Skin epidermis (tissue), 12 donors: ENCODE data around the gene PTPN6.
A peak's percentile ranks its signal among the peaks of the same experiment; 100 is the strongest.

Experiments used
- H3K27ac ChIP-seq, 21 experiments: fragments of 200-600 bp; sonication (generic) in 11 of 21; one replicate each; pipeline ENCODE4 v1.5.0; 2020; ENCODE audit warnings: mild to moderate bottlenecking in 3 of 21, inconsistent platforms in 2 of 21, moderate library complexity in 2 of 21
- H3K4me3 ChIP-seq, 7 experiments: fragments of 200-600 bp; sonication (generic) in 2 of 7; one replicate each; pipeline ENCODE4 v1.5.0; 2020; ENCODE audit warnings: inconsistent platforms in 2 of 7, mild to moderate bottlenecking in 2 of 7, moderate library complexity in 1 of 7

The PTPN6 gene

DNA sequence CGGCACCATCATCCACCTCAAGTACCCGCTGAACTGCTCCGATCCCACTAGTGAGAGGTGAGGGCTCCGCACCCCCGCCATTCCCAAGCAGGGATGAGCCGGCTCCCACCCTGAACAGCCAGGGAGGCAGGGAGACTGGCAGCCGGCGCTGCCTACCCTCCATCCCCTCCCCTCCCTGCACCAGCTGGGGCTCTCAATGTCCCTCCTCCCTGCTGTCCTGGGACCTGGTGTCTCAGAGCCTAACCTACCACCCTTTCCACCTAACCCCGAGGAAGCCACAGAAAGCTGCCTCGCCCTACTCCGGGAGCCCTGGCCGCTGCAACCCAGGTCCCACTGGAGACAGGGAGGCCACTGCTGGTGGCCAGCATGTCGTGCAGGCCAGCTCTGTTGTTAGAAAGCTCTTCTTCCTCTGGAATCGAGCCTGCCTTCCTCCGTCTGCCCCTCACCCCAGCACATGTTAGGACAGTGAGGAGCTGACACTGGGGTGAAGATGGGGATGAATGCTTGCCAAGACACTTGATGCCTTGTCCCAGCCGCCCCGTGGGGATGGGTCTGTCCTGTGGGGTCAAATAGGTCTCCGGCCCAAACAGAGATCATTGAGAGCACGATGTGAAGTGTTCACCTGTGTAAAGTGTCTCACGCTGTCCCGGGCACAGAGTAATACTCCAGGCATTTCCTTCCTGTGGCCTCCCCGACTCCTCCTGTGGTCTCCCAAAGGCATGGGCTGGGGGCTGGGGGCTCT lies 1.1 kb downstream of the PTPN6 start:
- peak overlapping the region; percentile 30 to 50 (median 45) for H3K4me3 ChIP-seq
- peak overlapping the region in 20 of 21 experiments; percentile 23 to 99 (median 88) for H3K27ac ChIP-seq

DNA sequence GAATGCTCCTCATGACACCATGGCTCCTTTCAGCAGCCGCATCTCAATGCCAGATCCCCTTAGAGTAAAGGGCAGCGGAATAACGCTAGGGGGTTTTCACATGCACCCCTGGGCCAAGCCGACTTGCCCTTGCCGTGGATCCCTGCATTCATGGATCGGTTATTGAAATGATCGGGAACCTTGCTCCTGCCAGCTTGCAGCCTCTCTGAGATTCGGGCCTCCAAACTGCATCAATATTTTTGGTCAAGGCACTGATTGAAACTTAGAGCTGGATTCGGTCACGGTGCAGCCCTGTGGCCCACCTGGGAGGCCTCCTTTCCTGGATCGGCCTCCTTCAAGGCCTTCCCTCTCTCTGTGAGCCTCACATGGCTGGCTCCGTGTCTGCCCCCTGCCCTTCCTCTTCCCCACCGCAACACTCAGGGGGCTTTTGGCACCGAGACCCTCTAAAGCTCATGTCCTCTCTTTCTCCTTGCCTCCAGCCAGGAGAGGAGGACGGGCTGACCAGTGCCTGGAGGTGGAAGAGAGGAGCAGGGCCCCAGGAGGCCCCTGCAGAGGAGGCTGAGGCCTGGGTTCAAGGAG lies 1.8 kb downstream of the PTPN6 start:
- peak overlapping the region; percentile 30 to 50 (median 45) for H3K4me3 ChIP-seq

DNA sequence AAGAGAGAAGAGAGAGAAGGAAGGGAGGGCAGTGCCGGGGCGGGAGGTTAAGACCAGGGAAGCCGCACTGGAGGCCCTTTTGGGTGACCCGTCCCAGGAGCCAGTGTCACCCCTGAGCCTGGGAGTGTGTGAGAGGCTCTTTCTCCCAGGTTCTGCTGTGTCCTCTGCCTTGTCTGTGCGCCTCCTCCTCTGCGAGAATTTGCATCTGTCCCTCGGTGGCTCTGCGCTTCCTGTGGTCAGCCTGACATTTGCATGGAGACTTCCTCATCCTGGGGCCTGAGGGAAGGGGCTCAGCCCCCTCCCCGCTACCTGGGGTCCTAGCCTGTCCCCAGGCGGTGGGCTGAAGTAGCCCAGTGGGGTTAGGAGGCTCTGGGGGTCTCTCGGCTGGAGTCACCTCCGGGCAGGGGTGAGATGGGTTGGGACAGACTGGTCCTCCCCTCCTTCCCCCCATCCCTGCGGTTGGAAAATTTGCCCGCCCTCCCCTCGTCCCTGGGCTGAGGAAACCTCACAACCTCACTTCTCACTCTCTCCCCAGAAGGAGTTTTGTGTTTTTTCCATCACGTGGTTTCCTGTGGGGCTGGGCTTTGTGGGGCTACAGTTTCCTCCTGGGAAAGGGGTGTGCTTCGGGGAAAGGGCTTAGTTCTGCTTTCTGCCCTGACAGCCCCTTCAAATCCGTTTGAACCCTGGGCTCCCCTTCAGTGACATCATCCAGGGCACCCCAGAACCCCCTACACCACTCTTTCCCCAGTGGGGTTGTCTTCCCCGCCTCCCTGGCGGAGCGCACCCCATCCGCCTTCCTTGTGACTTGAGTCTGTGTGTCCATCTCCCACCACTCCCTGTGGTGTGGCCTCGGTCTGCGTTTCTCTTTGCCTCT lies 2.5 kb downstream of the PTPN6 start:
- H3K4me3 ChIP-seq: peak overlapping the region; percentile 30 to 50 (median 45)
- peak overlapping the region in 20 of 21 experiments; percentile 49 to 99 (median 88) for H3K27ac ChIP-seq

More for the DNA sequence above, 1.8 kb downstream of the PTPN6 start:
- H3K27ac ChIP-seq: peak overlapping the region in 19 of 21 experiments; percentile 65 to 99 (median 88)

DNA sequence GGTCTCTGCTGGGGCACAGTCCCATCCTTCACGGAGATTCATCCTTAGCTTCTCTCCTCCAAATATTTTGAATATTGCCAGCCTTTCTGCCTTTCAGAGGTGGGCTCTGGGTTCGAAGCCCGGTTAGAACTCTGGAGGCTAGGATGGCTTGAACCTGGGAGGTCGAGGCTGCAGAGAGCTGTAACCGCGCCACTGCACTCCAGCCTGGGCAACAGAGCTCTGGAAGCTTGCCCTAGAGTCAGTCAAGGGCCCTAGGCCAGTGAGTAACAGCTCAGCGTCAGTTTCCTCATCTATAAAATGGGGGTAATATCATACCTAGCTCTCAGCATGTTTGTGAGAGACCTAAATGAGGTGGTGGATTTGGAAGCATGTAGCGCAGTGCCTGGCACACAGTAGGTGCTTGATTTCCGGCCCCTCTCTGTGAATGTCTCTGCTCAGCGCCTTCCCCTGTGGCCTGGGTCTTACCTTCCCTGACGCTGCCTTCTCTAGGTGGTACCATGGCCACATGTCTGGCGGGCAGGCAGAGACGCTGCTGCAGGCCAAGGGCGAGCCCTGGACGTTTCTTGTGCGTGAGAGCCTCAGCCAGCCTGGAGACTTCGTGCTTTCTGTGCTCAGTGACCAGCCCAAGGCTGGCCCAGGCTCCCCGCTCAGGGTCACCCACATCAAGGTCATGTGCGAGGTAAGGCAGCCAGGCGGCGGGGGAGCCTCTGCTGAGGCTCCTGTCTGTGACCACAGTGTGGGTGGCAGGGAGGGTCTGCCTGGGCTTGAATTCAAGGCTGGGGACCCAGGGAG lies 3.4 kb downstream of the PTPN6 start:
- peak overlapping the region in 19 of 21 experiments; percentile 28 to 99 (median 88) for H3K27ac ChIP-seq

GRCh38 chr12:6955108-6956020 lies 4.2 kb downstream of the PTPN6 start:
- Histone ChIP-seq H3K27ac (peak overlapping the region in 15 of 21 experiments; percentile 19 to 99 (median 90)), H3K4me3 (no peak overlapping the region)

More for the DNA sequence above, 3.4 kb downstream of the PTPN6 start:
- peak overlapping the region in 4 of 7 experiments; percentile 8 to 48 (median 26) for H3K4me3 ChIP-seq

DNA sequence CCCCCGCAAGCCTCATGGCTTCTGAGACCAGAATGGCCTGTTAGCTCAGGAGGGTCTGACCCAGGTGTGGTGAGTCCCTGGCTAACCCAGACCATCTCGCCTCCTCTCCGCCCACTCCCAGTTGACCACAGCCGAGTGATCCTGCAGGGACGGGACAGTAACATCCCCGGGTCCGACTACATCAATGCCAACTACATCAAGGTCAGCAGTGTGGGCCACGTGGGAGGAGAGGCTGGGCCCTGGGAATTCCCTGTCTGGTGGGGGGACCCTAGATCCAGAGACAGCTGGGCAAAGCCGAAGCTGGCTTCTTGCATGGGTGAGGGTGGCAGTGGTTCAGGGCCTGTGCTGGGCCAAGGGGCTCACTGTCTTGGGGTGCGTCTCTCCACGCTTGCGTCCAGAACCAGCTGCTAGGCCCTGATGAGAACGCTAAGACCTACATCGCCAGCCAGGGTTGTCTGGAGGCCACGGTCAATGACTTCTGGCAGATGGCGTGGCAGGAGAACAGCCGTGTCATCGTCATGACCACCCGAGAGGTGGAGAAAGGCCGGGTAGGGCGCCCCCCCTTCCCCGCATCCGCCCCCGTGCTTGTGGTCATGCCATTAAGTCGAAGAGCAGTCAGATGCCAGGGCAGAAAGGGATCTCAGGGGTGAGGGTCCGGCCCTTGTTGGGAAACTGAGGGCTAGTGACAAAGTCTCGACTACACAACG lies 5.0 kb downstream of the PTPN6 start:
- Histone ChIP-seq H3K27ac (peak overlapping the region in 12 of 21 experiments; percentile 32 to 98 (median 76)), H3K4me3 (no peak overlapping the region)

DNA sequence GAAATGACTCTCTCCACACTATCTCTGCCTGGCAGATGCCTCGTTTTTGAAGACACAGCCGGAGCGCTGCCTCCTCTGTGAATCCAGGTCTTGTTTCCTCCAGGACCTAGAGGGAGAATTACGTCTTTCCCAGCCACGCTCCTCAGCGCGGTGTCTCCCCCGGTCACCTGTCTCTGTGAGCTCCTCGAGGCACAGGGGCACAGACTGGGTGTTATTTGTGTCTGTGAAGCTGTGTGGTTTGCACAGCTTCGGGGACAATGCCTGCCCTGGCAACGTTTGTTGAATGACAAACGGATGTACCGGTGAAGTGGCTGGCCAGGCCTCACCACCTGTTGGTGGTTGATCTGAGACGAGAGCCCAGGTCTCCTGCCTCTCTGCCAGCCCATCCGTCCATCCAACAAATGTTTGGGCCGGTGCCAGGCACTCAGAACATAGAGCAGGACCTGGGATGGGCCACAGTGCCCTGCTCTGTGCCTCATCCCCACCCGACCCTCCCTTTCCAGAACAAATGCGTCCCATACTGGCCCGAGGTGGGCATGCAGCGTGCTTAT lies 6.1 kb downstream of the PTPN6 start:
- H3K27ac ChIP-seq: peak overlapping the region in 12 of 21 experiments; percentile 21 to 98 (median 70)
- no peak overlapping the region for H3K4me3 ChIP-seq

- H3K27ac ChIP-seq: peak overlapping the region in 19 of 21 experiments; percentile 8 to 98 (median 69)
- H3K4me3 ChIP-seq: no peak overlapping the region
These were observed 6.8 kb downstream of the PTPN6 start for GRCh38 chr12:6957741-6958608.

GRCh38 chr12:6958609-6959057 lies 7.5 kb downstream of the PTPN6 start:
- Histone ChIP-seq H3K4me3 (peak overlapping the region in 1 of 7 experiments; percentile 11), H3K27ac (peak overlapping the region in 19 of 21 experiments; percentile 10 to 98 (median 69))

GRCh38 chr12:6959058-6959804 lies 8.1 kb downstream of the PTPN6 start:
- H3K27ac ChIP-seq: peak overlapping the region in 19 of 21 experiments; percentile 10 to 98 (median 69)
- peak overlapping the region in 2 of 7 experiments; percentile 11 to 15 for H3K4me3 ChIP-seq

- Histone ChIP-seq H3K4me3 (no peak overlapping the region), H3K27ac (peak overlapping the region in 19 of 21 experiments; percentile 10 to 98 (median 85))
These were observed 8.8 kb downstream of the PTPN6 start for GRCh38 chr12:6959805-6960592.

DNA sequence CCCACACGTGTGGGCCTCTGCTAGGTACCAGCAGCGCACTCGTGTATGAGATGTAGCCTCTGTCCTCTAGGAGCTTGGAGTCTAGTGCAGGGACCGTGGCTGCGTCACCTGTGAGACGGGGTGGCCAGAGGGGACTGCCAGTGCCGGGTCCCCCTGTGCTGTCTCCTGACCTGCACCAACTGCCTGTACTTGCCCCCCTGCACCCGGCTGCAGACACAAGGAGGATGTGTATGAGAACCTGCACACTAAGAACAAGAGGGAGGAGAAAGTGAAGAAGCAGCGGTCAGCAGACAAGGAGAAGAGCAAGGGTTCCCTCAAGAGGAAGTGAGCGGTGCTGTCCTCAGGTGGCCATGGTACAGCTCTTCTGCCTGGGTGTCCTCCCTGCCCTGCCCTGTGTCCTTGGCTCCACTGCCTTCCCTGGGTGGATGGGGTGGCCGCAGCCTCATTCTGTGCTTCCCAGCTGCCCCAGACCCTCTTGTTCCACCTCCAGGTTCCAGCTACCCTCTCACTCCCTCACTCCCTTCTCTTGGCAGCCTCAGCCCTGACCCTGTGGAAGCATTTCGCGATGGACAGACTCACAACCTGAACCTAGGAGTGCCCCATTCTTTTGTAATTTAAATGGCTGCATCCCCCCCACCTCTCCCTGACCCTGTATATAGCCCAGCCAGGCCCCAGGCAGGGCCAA lies 9.6 kb downstream of the PTPN6 start:
- peak overlapping the region in 20 of 21 experiments; percentile 80 to 97 (median 91) for H3K27ac ChIP-seq
- H3K4me3 ChIP-seq: peak overlapping the region in 2 of 7 experiments; percentile 4 to 63

DNA sequence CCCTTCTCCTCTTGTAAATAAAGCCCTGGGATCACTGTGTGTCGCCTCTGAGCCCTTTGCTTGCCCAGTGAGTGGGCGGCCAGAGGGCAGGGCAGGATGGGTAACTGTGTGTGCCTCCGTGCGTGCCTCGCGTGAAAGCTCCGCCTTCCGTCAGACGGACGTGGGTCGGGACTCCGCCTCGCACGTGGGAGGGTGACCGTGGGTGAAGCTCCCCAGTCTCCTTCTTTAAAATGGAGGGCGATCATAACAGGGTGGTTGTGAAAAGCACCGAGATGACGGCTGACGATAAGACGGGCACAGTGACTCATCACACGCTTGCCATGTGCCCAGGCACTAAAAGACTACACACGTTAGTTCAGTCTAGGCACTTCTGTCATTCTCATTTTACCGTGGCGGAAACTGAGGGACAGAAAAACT lies 10.1 kb downstream of the PTPN6 start:
- peak overlapping the region in 20 of 21 experiments; percentile 80 to 97 (median 91) for H3K27ac ChIP-seq
- peak overlapping the region in 4 of 7 experiments; percentile 4 to 63 (median 28) for H3K4me3 ChIP-seq
